Activated T-cell treated with anti-CD3 and anti-CD28 coated beads for 1 hour (primary cell): ENCODE measurements around the gene ZNF484.
"Not testable (repeated sequence)": the region's sequence is repeated elsewhere in the genome, so short reads cannot be mapped to it uniquely, and the experiment has no call there.

Source experiments
- DNase-seq: peaks from one replicate; pipeline ENCODE4 v3.0.0-alpha.2; 2020; ENCODE audit warnings: low read depth

The ZNF484 gene

GRCh38 chr9:92877531-92878430 lies at the start of gene ZNF484:
TSS of gene ZNF484 (minus strand) at chr9:92878038. CDS start at chr9:92875029, 3,009 bp downstream.
- peak; percentile 97 for DNase-seq

- DNase-seq = no peak
These were observed 42.6 kb upstream of the ZNF484 start for GRCh38 chr9:92920437-92920836.

GRCh38 chr9:92917176-92917800 lies 39.5 kb upstream of the ZNF484 start:
- no peak for DNase-seq

DNA sequence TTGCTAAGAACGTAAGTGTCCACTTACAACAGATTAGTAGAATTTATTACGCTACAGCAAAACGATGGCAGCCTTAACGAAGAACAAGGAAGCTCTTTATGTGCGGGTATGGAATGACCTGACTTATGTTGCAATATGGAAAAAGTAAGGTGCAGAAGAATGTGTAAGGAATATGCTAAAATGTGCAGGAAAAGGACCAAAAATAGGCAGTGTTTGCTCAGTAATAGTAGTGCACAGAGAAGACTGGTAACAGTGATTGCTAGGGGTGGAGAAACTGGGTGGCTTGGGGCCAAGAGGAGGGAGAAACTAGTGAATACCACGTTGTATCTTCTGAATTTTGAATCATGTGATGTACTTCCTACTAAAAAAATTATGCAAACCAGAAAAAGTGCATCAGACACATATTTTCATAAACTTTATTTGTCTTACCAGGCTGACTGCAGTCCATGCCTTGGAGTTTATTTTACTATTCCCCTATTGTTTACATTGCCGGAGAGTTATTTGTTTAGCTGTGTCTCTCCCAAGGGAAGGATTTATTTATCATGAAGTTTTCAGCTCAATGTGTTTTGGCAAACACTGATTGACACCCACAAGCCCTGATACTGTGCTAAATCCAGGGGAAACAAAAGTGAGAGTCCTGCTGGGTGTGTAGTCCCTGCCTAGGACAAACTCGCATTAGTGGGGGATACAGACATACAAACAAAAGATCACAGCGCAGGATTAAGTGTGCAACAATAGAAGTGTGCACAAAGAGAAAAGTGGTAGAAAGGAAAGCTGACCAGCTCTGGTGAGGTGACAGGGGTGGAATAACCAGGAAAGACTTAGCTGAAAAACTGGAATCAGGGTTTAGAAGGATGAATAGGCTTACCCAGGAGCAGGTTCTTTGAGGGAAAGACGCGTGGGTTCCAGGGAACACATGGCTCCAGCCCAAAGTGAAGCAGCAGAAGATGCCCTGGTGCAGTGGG lies 34.0 kb upstream of the ZNF484 start:
- no peak for DNase-seq

GRCh38 chr9:92905137-92905536 lies 27.3 kb upstream of the ZNF484 start:
- DNase-seq = not testable (repeated sequence)

GRCh38 chr9:92897323-92897722 lies 19.5 kb upstream of the ZNF484 start:
- no peak for DNase-seq

DNA sequence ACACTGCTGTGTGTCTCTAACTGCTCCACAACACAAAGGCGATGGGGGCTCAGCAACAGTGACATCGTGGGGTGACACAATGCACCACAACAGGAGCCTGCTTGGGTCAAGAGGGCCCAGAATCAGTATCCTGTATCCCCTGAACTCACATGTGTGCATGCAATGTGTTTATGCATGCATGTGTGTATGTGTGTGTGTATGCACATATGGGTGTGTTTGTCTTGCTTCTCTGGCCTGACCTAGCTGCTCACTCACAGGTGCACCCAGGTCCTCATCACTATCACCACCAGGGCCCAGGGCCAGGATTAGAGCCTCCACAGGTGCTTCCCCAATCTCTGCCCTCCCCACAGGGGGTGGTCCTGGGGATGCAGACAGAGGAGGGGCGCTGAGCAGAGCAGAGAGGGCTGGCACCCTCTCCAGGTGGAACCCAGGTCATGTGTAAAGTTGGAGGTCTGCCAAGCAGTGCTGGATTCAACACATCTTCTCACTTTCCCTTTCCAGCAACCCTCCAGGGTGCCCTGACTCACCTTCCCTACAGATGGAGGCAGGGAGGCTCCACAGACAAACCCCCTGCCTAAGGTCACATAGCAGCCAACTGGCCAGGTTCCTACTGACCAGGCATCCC lies 18.1 kb upstream of the ZNF484 start:
- no peak for DNase-seq

GRCh38 chr9:92894711-92895362 lies 17.0 kb upstream of the ZNF484 start:
- DNase-seq = no peak

- not testable (repeated sequence) for DNase-seq
These were observed 16.2 kb upstream of the ZNF484 start for GRCh38 chr9:92893916-92894610.

- not testable (repeated sequence) for DNase-seq
These were observed 14.4 kb upstream of the ZNF484 start for GRCh38 chr9:92892276-92892675.

GRCh38 chr9:92890761-92891160 lies 12.9 kb upstream of the ZNF484 start:
- no peak for DNase-seq

DNA sequence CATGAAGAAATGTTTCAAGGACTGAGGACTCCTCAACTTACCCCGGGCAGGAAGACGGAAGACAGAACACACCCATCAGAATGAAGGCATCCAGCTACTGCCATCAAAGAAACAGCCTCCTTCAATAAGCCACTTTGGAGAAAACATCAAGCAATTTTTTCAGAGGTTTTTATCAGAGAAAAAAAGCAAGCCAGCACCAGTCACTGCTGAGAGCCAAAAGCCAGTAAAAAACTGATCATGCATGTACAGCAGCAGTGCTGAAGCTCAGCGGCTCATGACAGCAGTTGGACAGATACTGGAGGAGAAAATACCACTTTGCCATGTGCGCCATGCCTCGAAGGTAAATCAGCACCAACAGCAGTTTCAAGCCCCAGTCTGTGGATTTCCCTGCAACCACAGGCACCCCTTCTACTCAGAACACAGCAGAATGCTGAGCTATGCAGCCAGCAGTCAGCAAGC lies 10.1 kb upstream of the ZNF484 start:
- no peak for DNase-seq

DNA sequence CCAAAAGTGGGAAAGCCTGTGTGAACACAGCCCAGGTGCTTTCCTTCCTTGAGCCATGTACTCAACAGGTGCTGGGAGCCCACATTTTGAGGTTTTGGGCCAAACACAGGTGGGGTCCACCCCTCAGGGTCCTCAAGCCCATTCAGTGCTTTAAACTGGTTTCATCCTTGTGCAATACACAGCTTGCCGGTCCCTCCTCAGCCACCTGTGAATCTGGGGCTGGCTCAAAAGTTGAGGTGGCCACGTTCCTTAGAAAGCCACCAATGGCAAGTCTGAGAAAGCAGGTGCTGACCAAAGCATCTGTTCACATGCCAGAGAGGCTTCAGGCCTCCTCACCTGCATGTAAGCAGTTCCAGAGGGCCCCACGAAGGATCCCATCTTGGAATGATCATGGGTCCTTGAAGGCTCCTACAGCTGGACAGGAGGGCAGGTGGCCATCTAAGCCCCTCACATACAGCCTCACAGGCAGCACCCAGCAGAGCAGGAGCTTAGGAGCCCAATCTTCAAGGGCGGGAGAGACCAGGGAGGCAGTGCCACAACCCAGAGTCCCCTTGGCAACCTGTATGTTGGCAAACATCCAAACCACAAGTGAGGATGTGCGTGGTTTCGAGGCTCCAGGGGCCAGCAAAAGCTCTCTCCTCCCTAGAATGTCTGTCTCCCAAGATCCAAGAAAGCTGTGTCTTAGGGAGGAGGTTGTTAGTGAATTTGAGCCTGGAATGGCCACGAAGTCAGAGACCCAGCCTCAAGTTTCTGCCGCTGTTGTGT lies 9.2 kb upstream of the ZNF484 start:
- not testable (repeated sequence) for DNase-seq

- DNase-seq = not testable (repeated sequence)
These were observed 6.0 kb upstream of the ZNF484 start for GRCh38 chr9:92883666-92884405.

GRCh38 chr9:92882276-92882675 lies 4.4 kb upstream of the ZNF484 start:
- no peak for DNase-seq

DNA sequence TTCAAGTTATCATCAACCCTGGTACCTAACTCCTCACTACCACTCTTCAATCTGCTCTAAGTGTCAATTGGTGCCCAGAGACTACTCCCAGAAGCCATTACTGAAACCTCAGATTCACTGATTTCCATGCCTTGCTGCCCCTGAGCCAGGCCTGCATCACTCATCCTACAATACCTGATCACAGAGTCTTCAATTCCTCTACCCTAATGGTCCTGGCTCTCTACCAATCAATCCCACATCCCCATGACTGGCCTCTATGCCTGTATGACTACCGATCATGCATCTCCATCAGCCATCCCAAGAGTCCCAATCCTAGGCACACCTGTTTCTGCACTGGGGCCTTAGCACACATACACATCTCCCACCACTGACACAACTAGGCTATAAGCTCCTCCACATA lies 2.5 kb downstream of the ZNF484 start:
- no peak for DNase-seq

DNA sequence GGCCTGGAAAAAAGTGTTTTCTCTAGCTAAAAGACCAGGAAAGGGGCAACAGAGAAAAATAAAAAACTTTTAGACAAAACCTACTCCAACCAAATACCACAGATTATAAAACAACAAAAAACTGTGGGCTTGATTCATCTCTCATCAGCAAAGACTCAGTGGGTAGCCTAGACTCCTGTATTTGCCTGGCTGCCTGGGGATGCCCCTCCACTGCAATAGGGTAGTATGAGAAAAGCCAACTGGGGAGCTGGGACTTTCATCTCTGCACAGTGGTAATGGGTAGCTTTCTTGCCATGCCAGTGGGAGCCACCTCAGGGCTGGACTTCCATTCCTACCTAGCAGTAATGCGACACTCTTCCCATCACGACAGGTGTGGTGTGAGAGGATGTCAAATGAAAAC lies 7.5 kb downstream of the ZNF484 start:
- DNase-seq = no peak

- not testable (repeated sequence) for DNase-seq
These were observed 11.2 kb downstream of the ZNF484 start for GRCh38 chr9:92866600-92866999.

- no peak for DNase-seq
These were observed 13.7 kb downstream of the ZNF484 start for GRCh38 chr9:92864152-92864551.
